Prostate gland (tissue), 2 donors: Measurements from ENCODE around the gene SYNE1.

Experiments used
- POLR2AphosphoS5 ChIP-seq: sonication (generic); formaldehyde crosslinking; IDR thresholded peaks from one replicate; pipeline ENCODE4 v1.6.1; 2017; ENCODE audit warnings: antibody characterized with exemption
- TF ChIP-seq, protein P1 (sequence below), 4 experiments: fragments of 200-600 bp in 2 of 4; fragments of 450-650 bp in 2 of 4; sonication (generic) in 2 of 4; IDR thresholded peaks; 1 replicate in 3 of 4; 2 replicates in 1 of 4; pipeline ENCODE4 v1.5.1; 2016 to 2019; ENCODE audit warnings: antibody characterized with exemption in 4 of 4, mild to moderate bottlenecking in 2 of 4, moderate library complexity in 2 of 4

DNA sequence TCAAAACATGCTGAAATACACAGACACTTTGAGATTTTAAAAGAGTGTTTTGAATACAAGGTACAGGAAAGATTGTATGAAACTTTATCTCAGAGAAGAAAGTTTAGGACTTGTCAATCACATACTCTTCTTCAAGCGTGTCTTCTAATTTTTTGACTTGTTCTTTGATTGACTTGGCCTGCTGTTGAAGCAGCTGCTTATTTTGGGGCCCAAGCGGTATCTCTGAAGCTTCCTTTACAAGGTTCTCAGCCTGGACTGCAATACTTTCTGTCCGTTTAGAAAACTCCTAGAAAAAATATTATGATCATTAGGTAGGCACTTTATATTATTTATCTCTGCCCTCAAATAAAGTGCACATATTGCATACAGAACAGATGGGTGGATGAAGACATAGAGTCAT lies 201.3 kb downstream of the SYNE1 start:
- TF ChIP-seq POLR2AphosphoS5, result no peak
- TF ChIP-seq, protein P1, sequence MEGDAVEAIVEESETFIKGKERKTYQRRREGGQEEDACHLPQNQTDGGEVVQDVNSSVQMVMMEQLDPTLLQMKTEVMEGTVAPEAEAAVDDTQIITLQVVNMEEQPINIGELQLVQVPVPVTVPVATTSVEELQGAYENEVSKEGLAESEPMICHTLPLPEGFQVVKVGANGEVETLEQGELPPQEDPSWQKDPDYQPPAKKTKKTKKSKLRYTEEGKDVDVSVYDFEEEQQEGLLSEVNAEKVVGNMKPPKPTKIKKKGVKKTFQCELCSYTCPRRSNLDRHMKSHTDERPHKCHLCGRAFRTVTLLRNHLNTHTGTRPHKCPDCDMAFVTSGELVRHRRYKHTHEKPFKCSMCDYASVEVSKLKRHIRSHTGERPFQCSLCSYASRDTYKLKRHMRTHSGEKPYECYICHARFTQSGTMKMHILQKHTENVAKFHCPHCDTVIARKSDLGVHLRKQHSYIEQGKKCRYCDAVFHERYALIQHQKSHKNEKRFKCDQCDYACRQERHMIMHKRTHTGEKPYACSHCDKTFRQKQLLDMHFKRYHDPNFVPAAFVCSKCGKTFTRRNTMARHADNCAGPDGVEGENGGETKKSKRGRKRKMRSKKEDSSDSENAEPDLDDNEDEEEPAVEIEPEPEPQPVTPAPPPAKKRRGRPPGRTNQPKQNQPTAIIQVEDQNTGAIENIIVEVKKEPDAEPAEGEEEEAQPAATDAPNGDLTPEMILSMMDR (IDR thresholded peaks at IDR 0.05), result no peak
